Stimulated activated CD4-positive, alpha-beta T cell treated with anti-CD3 and anti-CD28 coated beads, Interleukin-15, amount 100 ng/mL, for 48 hours (primary cell): ENCODE results near the gene LRFN2.

Source experiments
- DNase-seq, 2 donors: peaks; one replicate each; pipeline ENCODE4 v3.0.0-alpha.2; 2020; ENCODE audit warnings: low read depth in 2 of 2

LRFN2 gene

DNA sequence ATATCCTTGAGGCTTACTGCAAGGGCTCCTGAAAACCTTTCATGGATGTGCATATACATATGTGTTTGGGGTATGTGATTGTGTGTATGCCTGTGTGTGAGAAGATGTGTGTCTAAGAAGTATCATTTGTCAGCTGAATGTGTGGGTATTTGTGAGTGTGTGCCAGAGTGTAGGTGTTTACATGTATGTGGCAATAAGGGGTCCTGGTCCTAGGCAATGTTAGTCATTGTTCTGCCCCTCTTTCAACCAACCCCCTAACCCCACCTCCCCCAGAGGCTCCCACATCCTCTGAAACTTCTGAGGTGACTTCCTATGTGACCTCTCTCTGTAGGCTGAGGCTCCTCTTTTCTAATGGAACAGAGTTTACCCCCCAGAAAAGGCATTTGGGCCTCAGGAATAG, 186.4 kb downstream of the LRFN2 start:
- no peak for DNase-seq

DNA sequence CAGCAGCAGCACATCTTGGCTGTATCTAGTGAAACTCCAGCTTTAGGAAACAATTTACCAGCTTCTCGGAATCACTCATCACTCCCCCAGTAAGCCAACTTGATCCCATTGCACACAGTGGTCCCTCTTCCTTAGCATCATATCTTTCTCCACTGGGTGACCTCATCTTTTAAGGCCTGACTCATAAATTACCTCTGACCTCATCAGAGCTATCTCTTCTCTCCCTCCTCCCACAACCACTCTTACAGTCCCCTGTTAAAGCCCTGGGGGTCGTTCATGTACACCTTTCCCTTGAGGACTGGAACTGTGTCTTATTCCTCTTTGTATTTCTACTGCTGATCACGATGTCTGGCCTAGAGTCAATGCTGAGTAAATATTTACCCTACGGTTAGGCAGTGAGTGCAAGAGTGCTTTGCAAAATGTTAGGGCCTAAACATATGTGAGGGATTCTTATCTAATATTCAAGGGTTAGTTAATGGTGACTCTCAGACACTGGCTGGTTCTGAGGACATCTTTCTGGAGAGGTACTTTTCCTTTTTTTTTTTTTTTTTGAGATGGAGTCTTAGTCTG, 187.2 kb downstream of the LRFN2 start:
- no peak for DNase-seq

DNA sequence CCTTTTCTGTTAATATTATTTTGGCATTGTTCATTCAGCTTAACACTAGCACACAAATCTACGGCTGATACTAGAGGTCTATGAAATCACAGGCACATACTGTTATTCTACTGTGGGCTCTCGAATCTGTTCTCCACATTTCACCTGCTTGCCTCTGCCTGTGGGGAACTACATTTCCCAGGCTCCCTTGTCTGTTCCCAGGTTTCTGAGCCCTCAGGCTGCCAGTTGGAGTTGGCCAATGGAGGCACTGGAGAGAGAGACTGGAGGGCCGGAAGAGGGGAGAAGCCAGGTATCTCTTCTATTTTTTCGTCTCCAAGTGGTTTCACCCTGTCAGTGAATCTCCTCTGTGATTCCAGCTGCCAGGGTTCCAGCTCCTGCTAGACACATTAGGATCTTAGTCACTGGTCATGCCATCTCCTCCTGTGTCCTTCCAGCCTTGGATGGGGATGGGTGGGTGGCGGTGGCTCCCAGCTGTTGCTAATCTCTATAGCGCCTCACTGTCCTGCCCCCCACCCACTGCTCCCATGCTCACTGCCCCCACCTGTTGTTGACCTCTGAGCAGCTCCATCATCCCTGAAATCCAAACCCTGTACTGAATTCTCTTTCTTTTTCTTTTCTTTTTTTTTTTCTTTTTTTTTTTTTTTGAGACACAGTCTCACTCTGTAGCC, 188.2 kb downstream of the LRFN2 start:
- DNase-seq = no peak

DNA sequence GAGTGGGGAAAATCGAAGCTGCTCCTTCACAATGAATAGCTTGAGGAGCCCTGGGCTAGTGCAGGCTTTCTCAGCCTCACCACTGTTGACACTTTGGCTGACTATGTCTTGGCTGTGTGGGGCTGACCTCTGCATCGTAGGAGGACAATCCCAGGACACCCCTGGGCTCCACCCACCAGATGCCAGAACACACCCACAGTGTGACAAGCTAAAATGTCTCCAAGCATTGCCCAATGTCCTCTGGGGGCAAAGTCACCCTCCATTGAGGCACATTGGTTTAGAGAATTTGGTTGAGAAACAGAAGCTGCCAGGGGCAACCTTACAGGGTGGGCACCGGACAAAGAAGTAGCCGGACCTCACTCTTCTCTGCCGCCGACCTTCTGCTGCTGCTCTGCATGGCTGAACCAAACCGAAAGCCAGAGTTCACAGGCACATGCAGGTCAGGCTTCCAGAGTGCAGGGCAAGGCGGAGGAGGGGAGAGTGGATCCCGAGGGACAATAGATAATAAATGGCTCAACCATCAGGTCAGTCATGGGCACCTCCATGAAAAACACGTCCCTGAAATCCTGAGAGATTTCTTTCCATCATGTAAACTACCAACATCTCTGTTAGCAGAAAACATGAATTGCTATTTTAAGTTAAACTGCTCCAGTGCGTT, 189.0 kb downstream of the LRFN2 start:
- DNase-seq = no peak

DNA sequence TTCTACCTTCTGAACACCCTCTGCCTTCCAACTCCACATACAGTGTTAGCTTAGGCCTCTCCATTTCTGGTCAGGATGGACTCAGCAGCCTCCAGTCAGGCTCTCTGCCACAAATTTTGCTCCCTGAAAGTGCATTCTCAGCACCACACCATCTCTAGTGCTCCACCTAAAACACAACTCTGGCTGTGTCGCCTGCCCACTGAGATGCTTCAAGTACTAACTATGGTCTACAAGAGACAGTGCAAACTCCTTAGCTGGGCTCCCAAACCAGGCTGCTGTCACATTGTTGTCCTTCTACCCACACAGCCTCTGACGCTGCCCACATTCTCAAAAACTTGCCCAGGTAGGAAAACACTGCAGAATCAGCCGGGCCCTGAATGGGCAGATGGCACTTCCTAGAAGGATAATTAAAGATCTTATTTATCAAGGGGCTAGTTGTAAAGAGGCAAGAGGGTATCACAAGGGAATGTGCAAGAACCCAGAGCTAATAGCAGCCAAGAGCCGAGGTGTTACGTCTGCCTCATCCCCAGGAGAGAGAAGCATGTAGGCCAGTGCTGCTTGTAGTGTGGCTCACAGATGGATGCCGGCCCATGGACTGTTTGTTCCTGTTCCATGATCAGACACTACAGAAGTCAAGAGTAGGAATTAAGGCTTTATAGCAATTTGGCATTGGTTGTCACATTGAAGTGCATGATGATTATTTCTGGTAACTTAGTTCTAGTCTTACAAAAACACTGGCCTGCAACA, 189.7 kb downstream of the LRFN2 start:
- DNase-seq = no peak

DNA sequence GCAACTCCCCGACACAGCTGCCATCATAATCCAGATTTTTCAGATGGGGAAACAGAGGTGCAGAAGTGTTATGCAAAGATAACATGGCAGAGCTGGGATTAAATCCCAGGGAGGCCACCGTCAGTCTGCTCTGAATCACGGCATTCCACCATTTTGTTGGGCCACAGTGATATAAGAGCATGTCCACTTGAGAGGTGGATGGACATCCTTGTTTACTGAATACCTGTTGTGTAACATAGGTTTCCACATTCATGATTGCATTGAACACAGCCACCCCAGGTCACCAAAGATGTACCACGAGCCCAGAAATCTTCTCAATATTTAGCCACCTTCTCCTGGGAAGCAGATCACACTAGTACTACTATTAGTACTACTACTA, 191.5 kb downstream of the LRFN2 start:
- no peak for DNase-seq

DNA sequence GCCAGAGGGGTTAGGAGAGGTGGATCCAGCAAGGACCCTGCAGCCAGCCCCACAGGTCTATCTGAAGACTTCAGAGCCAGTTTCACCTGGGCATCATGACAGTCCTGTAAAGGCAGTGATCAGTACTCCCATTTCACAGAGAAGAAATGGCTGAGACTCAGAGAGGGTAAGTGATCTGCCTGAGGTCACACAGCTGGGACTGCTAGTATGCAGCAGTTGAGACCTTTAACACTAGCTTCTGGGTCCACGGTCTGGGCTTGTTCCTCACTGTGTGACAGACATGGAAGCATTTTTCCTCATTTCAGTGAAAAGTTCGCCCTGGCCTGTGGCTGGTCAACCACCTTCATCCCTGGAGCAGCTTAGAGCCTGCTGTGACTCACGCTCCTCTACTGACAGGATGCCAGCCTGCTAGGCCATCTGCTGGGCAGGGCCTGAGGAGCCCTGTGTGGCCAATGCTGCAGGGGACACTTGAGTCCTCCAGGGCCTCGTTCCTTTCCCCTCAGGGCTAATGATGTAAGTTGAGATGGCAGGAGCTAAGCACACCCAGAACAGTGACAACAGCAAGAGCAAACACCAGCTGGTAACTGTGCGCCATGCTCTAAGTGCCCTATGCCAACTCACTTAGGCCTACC, 192.0 kb downstream of the LRFN2 start:
- no peak for DNase-seq

DNA sequence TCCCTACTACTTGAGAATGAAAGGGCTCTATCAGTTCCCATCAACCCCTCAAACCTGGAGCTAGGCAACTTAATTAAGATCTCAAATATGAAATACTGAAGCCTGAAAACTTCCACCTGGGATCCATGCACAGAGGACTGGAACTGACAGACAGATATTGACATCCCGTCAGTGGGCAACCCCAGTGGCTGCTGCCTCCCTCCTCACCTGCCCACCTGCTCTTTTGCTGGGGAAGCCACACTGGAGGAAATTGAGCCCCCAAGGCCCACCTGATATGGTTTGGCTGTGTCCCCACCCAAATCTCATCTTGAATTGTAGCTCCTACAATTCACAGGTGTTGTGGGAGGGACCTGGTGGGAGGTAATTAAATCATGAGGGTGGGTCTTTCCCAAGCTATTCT, 192.8 kb downstream of the LRFN2 start:
- DNase-seq = no peak

DNA sequence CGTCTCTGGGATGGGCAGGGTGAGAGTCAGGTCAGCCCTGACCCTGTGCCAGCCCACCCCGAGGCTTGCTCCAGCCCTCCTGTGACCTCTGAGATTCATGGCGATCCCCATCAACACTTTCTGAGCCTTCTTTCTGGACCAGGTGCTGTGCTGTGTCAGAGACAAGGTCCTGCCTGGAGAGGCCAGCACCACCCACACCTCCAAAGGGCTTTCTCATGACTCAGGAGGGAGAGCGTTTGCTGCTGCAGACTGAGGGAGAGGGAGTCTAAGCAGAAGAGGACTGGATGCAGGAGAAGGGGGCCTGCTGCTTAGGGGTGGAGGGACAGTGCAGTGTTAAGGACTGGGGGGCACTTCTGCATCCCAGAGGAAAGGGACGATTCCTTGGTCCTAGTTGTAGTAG, 193.5 kb downstream of the LRFN2 start:
- no peak for DNase-seq

DNA sequence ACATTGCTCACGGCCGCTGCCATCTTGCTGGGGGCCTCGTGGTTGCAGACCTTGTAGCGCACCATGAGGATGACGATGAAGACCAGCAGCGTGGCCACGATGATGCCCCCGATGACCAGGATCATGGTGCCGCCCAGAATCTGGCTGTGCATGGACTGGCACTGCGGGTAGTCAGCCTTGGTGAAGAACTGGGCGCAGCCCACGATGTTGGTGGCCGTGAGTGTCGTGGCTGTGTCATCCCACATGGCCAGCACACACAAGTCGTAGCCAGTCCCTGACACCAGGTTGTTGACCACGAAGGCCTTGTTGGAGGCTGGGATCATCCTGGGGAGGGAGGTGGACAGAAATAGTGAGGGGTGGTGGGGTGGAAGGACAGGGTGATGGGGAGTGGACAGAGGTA, 194.6 kb downstream of the LRFN2 start:
- DNase-seq = no peak

DNA sequence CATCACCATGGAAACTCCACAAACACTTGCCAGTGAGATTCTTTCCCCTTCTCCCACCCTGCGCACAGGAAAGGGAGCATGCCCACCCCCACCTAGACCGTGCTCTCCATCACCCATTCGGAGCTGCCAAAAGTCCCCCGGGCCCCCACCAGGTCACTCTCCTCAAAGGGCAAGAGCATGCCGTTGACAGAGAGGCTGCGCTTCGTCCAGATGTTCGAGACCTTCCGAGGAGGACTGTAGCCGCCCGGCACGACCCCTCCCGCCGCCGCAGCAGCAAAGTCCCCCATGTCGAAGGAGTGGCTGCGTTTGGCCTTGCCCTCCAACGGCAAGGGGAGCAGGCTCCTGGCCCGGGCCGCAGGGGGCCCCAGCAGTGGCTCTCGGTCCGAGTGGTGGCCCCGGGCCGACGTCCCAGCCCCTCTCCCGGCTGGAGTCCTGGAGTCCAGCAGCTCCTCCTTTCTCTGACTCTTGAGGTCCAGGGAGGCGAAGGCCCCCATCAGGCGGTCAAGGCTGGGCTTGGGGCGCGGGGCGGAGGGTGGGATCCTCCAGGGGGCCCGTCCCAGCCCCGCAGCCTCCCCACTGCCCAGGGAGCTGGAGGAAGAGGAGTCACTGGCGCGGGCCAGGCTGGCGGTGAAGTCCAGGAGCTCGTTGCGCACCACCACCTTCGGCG, 195.2 kb downstream of the LRFN2 start:
- no peak for DNase-seq

DNA sequence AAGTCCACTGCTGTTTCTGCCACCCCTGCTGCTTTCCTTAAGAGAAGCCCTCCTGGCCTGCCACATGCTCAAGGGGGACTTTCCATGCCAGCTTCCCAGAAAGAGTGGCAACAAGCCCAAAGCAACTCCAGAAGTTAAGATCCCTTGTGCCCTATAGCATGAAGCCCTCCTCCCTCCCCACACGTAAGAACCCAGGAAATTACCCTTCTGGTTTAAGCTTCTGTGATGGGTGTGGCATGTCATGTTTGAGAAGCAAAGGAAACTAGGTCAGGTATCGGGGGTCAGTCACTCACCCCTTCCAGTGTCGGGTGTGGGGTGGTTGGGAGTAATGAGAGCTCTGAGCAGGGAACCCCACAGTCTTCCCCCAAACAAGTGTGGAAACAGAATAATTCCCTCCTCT, 196.1 kb downstream of the LRFN2 start:
- no peak for DNase-seq

DNA sequence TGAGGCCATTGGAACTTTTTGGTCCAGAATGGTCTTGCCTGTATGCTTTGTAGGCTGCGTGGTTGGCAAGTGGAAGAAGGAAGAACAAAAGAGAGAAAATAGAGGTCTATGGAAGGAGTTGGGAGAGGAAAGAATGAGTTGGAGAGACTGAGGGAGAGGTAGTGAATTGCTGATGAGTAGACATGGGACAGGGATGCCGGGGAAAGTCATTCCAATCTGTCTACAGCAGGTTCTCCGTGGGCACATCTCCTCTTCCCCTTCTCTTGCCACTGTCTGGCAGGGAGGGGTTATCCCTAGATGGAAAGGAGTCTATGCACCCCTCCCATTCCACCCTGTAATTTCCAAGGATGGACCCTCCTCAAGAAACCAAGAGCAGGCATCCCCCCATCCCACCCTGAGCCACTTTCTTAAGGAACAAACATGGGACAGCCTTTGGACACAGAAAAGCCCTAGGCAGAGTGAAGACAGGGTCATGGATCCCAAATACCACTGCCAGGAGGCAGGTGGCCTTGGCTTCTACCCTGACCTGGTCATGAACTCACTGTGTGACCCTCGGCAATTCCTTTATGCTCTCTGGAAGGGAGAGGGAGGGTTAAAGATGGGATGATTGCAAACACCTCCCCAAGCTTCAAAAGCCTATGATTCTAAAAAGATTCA, 196.9 kb downstream of the LRFN2 start:
- DNase-seq = no peak

DNA sequence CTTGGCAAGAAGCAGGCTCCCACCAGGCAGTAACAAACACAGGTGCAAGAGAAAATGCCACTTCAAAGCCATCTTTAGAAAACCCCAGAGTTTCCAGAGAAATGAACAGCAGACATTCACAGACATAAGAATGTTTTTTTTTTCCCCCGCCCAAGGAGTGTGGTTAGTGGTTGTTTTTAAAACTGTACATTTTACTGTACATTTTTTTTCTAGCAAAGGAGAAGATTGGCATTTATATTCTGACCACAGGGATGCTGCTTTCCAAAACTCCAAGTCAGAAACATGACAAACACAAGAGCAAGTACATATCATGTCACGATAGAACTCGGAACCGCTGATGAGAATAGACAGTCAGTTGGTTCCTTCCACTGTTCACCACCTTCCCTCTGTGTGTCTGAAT, 197.9 kb downstream of the LRFN2 start:
- no peak for DNase-seq

DNA sequence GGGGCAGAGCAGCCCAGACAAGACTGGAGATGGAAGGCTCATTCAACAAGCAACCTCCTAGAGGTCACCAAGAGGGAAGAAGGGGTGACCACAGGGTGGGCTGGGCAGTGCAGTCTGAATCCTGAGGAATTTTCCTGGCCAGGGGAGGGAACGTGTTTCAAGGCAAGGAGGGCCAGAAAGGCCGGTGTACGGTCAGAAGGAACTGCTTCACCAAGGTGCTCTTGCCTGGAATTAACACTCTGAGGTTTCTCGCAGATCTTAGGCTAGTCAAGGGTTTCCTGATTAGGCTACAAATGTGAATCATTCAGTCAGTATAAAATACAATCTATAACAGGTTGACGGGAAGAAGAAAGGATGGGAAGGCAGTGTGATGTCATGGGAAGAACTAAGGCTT, 199.3 kb downstream of the LRFN2 start:
- no peak for DNase-seq

DNA sequence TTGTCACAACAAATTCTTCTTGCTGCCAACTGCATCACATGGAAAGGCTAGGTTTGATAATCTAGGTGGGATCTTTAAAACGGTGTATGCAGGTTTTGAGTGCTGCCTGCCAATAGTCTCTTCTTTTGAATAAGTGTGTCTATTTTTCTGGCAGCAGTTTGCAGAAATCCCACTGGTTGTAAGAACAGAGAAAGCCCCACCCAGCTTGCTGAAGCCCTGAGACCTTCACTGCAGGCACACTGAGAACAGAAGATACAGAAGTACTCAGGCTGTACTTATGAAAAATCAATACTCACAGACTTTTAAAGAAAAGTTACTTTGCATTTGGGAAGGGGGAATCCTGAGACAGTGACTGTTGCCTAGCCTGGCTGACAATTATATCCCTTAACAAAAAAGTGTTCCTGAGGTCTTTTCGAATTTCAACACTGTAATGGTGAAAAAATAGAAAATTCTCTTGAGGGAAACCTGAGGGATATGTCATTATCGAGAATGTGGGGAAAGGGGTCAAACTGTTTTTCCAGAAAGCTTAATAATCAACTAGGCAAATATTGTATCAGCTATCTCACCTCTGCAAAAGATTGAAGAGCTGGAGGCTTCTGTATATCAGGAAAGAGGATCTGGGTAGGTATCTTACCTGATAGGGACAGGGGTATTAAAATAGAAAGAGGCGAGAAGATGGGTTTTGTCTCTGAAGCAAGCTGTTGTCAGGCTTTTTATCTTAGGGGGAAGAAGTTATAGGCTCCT, 199.9 kb downstream of the LRFN2 start:
- DNase-seq = no peak

DNA sequence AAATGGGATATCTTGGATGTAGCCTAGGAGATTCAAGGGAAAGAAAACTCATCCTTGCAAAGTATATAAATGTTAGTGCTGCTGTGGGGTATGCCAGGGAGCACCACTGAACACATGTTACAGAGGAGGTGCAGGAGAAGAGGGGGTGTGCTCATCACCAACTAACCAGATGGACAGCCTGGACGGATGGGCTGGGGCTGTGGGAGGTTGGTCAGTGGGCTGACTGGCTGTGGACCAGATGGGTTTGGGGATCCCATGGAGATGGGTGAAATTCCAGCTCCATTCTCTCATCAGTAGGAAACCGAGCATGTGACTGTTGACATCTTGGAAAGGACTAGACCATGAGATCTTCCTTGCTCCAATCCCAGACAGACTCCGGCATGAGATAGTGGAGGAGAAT, 201.0 kb downstream of the LRFN2 start:
- no peak for DNase-seq

DNA sequence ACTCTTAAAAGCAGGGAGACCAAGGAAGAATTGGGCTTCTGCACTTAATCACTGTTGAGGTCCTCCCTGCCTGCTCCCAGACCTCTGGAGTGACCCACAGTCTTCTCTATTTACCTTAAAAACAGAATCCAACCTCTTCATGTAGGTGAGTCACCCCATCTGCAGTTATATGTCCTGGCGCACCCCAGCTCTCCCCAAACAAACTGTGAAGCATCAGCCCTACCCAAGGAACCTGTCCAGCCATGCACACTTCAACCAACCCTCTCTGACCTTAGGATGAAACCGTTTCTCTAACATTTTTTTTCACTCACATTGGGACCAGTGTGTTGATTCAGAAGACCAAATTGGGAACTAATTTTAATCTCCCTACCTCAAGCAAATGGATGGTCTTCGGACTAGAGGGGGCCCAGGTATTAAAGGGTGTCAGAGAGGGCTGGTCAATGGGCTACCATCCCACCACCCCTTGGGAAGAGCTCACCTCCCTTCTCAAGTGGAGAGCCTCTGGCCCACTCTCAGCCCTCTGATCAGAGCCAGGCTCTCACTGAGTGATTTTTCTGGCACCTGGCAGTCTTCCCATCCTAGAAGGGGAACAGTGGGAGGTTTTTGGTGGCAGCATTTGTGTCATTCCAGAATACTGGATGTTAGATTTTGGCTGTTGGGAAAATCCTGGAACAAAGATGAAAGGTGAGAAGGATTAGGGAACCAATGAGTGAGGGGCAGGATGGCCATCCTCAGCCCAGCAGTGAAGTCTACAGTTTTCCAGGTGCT, 203.6 kb downstream of the LRFN2 start:
- no peak for DNase-seq

DNA sequence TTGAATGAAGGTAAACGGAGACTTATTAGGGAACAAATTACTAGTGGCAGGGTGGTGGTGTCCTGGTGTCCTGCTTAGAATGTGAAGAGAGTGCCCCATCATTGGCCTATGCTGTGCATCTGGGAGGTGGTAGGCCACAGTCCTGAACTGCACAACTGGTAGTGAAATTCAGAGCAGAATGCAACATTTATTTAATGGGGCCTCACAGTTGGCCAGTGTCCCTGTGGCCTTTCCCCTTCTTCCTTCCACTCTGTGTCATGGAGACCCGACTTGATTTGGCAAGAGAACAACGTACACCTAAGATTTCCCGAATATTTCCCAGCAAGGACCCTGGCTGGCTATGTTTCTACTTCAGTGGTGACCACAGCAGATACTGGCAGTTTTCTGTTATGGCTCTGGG, 206.9 kb downstream of the LRFN2 start:
- DNase-seq = no peak

DNA sequence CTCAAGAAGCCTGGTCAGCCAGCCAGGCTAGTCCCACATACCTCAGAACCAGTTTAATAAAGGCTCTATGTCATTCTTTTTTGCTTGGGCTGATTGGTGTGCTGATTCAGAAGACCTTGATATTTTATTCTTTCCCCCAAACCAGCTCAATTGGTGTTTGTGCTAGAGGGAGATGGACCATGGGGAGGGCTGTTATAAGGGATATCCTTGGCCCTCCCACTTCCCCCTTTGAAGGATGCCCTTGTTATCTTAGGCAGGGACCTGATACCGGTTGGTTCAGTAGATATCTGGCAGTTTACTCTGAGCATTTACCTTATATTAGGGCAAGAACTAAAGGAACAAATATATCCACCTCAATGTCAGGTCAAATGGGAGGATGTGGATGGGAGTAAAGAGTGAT, 207.4 kb downstream of the LRFN2 start:
- DNase-seq = no peak
